OCI-LY3 (cell line): ENCODE data around the gene REEP5.

Experiments used
- H2AFZ ChIP-seq: fragments of 200-600, 300-600 bp; shearing (Covaris generic); 2 replicates; pipeline ENCODE4 v1.6.0; 2014; ENCODE audit warnings: antibody characterized with exemption, low read depth, low read length
- H3K27ac ChIP-seq: fragments of 200-600, 300-600 bp; sonication (generic); 2 replicates; pipeline ENCODE4 v1.5.1; 2014; ENCODE audit warnings: mild to moderate bottlenecking, low read length, moderate library complexity, mixed read lengths
- H3K27me3 ChIP-seq: fragments of 200-600, 300-600 bp; sonication (generic); 2 replicates; pipeline ENCODE4 v1.6.1; 2014; ENCODE audit warnings: low read depth, low read length, mixed read lengths
- H3K36me3 ChIP-seq: fragments of 200-600, 300-600 bp; sonication (generic); replicated peaks from 2 replicates; pipeline ENCODE3; 2014; ENCODE audit warnings: low read depth, low read length, mixed read lengths
- H3K4me1 ChIP-seq: fragments of 300-600, 200-600 bp; sonication (generic); 2 replicates; pipeline ENCODE4 v1.6.1; 2014; ENCODE audit warnings: low read length, mixed read lengths
- H3K4me2 ChIP-seq: fragments of 200-600, 300-600 bp; sonication (generic); 2 replicates; pipeline ENCODE4 v1.6.1; 2014; ENCODE audit warnings: low read length, mixed read lengths
- H3K4me3 ChIP-seq: fragments of 300-600, 200-600 bp; sonication (generic); 2 replicates; pipeline ENCODE4 v1.5.1; 2014; ENCODE audit warnings: antibody characterized with exemption, mild to moderate bottlenecking, low read length, moderate library complexity
- H3K79me2 ChIP-seq: fragments of 300-600, 200-600 bp; shearing (Covaris generic); 2 replicates; pipeline ENCODE4 v1.6.1; 2014; ENCODE audit warnings: mild to moderate bottlenecking, low read length, mixed read lengths
- H3K9ac ChIP-seq: fragments of 300-600, 200-600 bp; shearing (Covaris generic); 2 replicates; pipeline ENCODE4 v1.6.0; 2014; ENCODE audit warnings: mild to moderate bottlenecking, low read length, moderate library complexity
- H3K9me3 ChIP-seq: fragments of 200-600, 300-600 bp; shearing (Covaris generic); 2 replicates; pipeline ENCODE4 v1.6.1; 2014; ENCODE audit warnings: low read length, mixed read lengths; ENCODE audit not compliant: insufficient read depth
- H4K20me1 ChIP-seq: fragments of 200-600, 300-600 bp; sonication (generic); 2 replicates; pipeline ENCODE4 v1.6.1; 2016; ENCODE audit warnings: low read length, mixed read lengths; ENCODE audit not compliant: insufficient read depth
- CTCF ChIP-seq: fragments of 200-600, 300-600 bp; sonication (generic); IDR thresholded peaks from 2 replicates; pipeline ENCODE4 v1.5.1; 2014; ENCODE audit warnings: antibody characterized with exemption, low read length, low read depth
- EZH2phosphoT487 ChIP-seq: fragments of 200-600 bp; shearing (Covaris generic); IDR thresholded peaks from 2 replicates; pipeline ENCODE4 v1.6.1; 2018; ENCODE audit warnings: antibody characterized with exemption, mixed run types, low read depth

REEP5 gene

GRCh38 chr5:112830378-112830777 is 91.6 kb downstream of the REEP5 start:
- Histone ChIP-seq H3K4me1 (no peaks in the 10 kb centered on the region), H3K9ac (no peak overlapping the region), H3K27ac (no peak overlapping the region), H3K9me3 (no peaks in the 10 kb centered on the region), H3K4me2 (no peak overlapping the region), H3K36me3 (no peaks in the 10 kb centered on the region), H4K20me1 (no peaks in the 10 kb centered on the region), H3K79me2 (no peaks in the 10 kb centered on the region), H2AFZ (no peak overlapping the region), H3K27me3 (no peaks in the 10 kb centered on the region), H3K4me3 (no peak overlapping the region)
- TF ChIP-seq EZH2phosphoT487 (no peak), CTCF (no peak)
